ENCODE results near the gene PHKG2.
A peak's percentile ranks its signal among the peaks of the same experiment; 100 is the strongest.

PHKG2 gene

GRCh38 chr16:30758988-30759491 is 10.8 kb downstream of the PHKG2 start:
- DNase-seq, result no peak

- no peak for DNase-seq
Observed at GRCh38 chr16:30760001-30760559, 11.9 kb downstream of the PHKG2 start.

- DNase-seq, result no peak
Observed at GRCh38 chr16:30760577-30761426, 12.6 kb downstream of the PHKG2 start.

GRCh38 chr16:30761427-30761927 is 13.3 kb downstream of the PHKG2 start:
- DNase-seq, result peak; percentile 39

GRCh38 chr16:30761928-30762902 is 14.0 kb downstream of the PHKG2 start, which contains the start of the genes CFAP119 and RNF40:
TSS of gene CFAP119 (minus strand) at chr16:30762062. CDS start at chr16:30761748, 314 bp downstream.
TSS of gene RNF40 (plus strand) at chr16:30762322. CDS start at chr16:30762546, 224 bp downstream.
- peak; percentile 92 for DNase-seq

- DNase-seq, result no peak
Observed at GRCh38 chr16:30762991-30763725, 14.9 kb downstream of the PHKG2 start.

GRCh38 chr16:30764086-30764485 is 15.9 kb downstream of the PHKG2 start:
- no peak for DNase-seq

GRCh38 chr16:30764816-30765465 is 16.7 kb downstream of the PHKG2 start:
- DNase-seq, result no peak

- no peak for DNase-seq
Observed at GRCh38 chr16:30766206-30766932, 18.1 kb downstream of the PHKG2 start.

- DNase-seq, result no peak
Observed at GRCh38 chr16:30766933-30767284, 18.7 kb downstream of the PHKG2 start.

GRCh38 chr16:30767767-30768465 is 19.7 kb downstream of the PHKG2 start:
- DNase-seq, result peak; percentile 50

- DNase-seq, result no peak
Observed at GRCh38 chr16:30768583-30769181, 20.5 kb downstream of the PHKG2 start.

GRCh38 chr16:30769379-30770089 is 21.3 kb downstream of the PHKG2 start:
- no peak for DNase-seq

- DNase-seq, result no peak
Observed at GRCh38 chr16:30771726-30772125, 23.5 kb downstream of the PHKG2 start.

- no peak for DNase-seq
Observed at GRCh38 chr16:30773826-30774225, 25.6 kb downstream of the PHKG2 start.

GRCh38 chr16:30774367-30775130 is 26.3 kb downstream of the PHKG2 start:
- no peak for DNase-seq

GRCh38 chr16:30775131-30775391 is 26.8 kb downstream of the PHKG2 start:
- no peak for DNase-seq

- DNase-seq, result peak; percentile 29
Observed at GRCh38 chr16:30775392-30776188, 27.4 kb downstream of the PHKG2 start.

Data from activated gamma-delta T cell treated with Interleukin-2 at 50 U/mL for 16 hours (primary cell).